H1 (cell line): ENCODE data around the gene COL4A1. TPM values are rescaled to one million over a fixed set of nuclear protein-coding genes. Genes with fewer than 3 reads are reported as not detected.

ENCODE experiments used
- CTCF ChIA-PET: fragments of 300-600 bp; sonication (Branson Sonifier 250); formaldehyde crosslinking; loops from one replicate; lab custom pipeline; 2021; ENCODE audit not compliant: partially characterized antibody; lab: Charles Lee
- POLR2A ChIA-PET: fragments of 300-600 bp; sonication (Branson Sonifier 250); formaldehyde crosslinking; loops from one replicate; lab custom pipeline; 2021; ENCODE audit warnings: inconsistent platforms; ENCODE audit not compliant: partially characterized antibody; lab: Charles Lee
- DNase-seq, 2 experiments: peaks; one replicate each; pipeline versions ENCODE4 v3.0.0 to v3.0.0-alpha.2; 2010 to 2022; ENCODE audit warnings: low spot score in 2 of 2, low read depth in 1 of 2, mixed read lengths in 1 of 2
- FAIRE-seq: peaks from 2 replicates; lab custom pipeline; 2011; peaks lifted over from hg19 to GRCh38; lab: Jason Lieb, UNC
- H2AFZ ChIP-seq: 2 replicates; pipeline ENCODE4 v1.8.1; 2012; ENCODE audit warnings: low read length, inconsistent platforms
- H2AK5ac ChIP-seq: 2 replicates; pipeline ENCODE4 v1.6.1; 2013; ENCODE audit warnings: low read depth, low read length
- H2BK120ac ChIP-seq: replicated peaks from 2 replicates; pipeline ENCODE3; 2013; ENCODE audit warnings: low read depth, low read length, inconsistent platforms
- H2BK12ac ChIP-seq: 2 replicates; pipeline ENCODE4 v1.6.1; 2013; ENCODE audit warnings: low read depth, low read length
- H2BK15ac ChIP-seq: 2 replicates; pipeline ENCODE4 v1.6.1; 2013; ENCODE audit warnings: low read length
- H2BK20ac ChIP-seq: 2 replicates; pipeline ENCODE4 v1.6.1; 2013; ENCODE audit warnings: low read length
- H2BK5ac ChIP-seq: 2 replicates; pipeline ENCODE4 v1.6.1; 2013; ENCODE audit warnings: low read depth, low read length
- H3K14ac ChIP-seq: 2 replicates; pipeline ENCODE4 v1.6.1; 2013; ENCODE audit warnings: inconsistent platforms; ENCODE audit not compliant: insufficient read length
- H3K18ac ChIP-seq: 2 replicates; pipeline ENCODE4 v1.6.1; 2013; ENCODE audit warnings: low read length; ENCODE audit errors: extremely low read depth
- H3K23ac ChIP-seq: 2 replicates; pipeline ENCODE4 v1.6.1; 2013; ENCODE audit warnings: inconsistent platforms; ENCODE audit not compliant: insufficient read length
- H3K23me2 ChIP-seq: 2 replicates; pipeline ENCODE4 v1.6.1; 2013; ENCODE audit warnings: low read depth, low read length
- H3K27ac ChIP-seq: 2 replicates; pipeline ENCODE4 v1.6.1; 2011; ENCODE audit warnings: low read depth, low read length, inconsistent platforms
- H3K27me3 ChIP-seq, 4 experiments: replicated peaks in 1 of 4; 1 replicate in 1 of 4; 2 replicates in 3 of 4; pipeline versions ENCODE4 v1.6.1 to v1.8.1; 2011 to 2013; ENCODE audit warnings: low read length in 3 of 4, mild to moderate bottlenecking in 3 of 4, inconsistent platforms in 2 of 4, mixed read lengths in 2 of 4, moderate library complexity in 1 of 4; ENCODE audit not compliant: control insufficient read depth in 3 of 4, insufficient read depth in 3 of 4; ENCODE audit errors: extremely low read depth in 1 of 4
- H3K36me3 ChIP-seq, 4 experiments: 2 replicates each; pipeline versions ENCODE4 v1.6.1 to v1.8.1; 2011 to 2013; ENCODE audit warnings: mild to moderate bottlenecking in 4 of 4, low read length in 3 of 4, moderate library complexity in 2 of 4, control low read depth in 1 of 4, inconsistent platforms in 1 of 4; ENCODE audit not compliant: insufficient read depth in 4 of 4, control insufficient read depth in 2 of 4
- H3K4ac ChIP-seq: replicated peaks from 2 replicates; pipeline ENCODE3; 2013; ENCODE audit warnings: low read length, low read depth, mixed read lengths, inconsistent platforms; ENCODE audit not compliant: insufficient read length
- H3K4me1 ChIP-seq, 4 experiments: replicated peaks in 1 of 4; 1 replicate in 1 of 4; 2 replicates in 3 of 4; pipeline versions ENCODE4 v1.6.1 to v1.8.1; 2011 to 2013; ENCODE audit warnings: low read length in 3 of 4, inconsistent platforms in 2 of 4, mixed read lengths in 1 of 4; ENCODE audit not compliant: insufficient read depth in 4 of 4, control insufficient read depth in 3 of 4
- H3K4me2 ChIP-seq, 2 experiments: 2 replicates each; pipeline versions ENCODE4 v1.6.1 to v1.8.1; 2011 to 2013; ENCODE audit warnings: low read depth in 2 of 2, low read length in 2 of 2, control low read depth in 1 of 2, inconsistent platforms in 1 of 2, mild to moderate bottlenecking in 1 of 2; ENCODE audit not compliant: insufficient read depth in 1 of 2
- H3K4me3 ChIP-seq, 4 experiments: fragments of 200-600, 300-600 bp in 1 of 4; sonication (generic), shearing (Covaris generic), sonication (Bioruptor Twin) in 1 of 4; 2 replicates each; pipeline versions ENCODE4 v1.5.1 to v1.8.1; 2011 to 2016; ENCODE audit warnings: low read length in 4 of 4, low read depth in 3 of 4, control low read depth in 2 of 4, inconsistent platforms in 2 of 4, mild to moderate bottlenecking in 2 of 4, mixed read lengths in 1 of 4, moderate library complexity in 1 of 4; ENCODE audit not compliant: insufficient read depth in 2 of 4; ENCODE audit errors: extremely low read depth in 1 of 4
- H3K56ac ChIP-seq: replicated peaks from 2 replicates; pipeline ENCODE3; 2013; ENCODE audit warnings: low read depth, mild to moderate bottlenecking, mixed read lengths, low read length, inconsistent platforms; ENCODE audit not compliant: insufficient read length
- H3K79me1 ChIP-seq: 2 replicates; pipeline ENCODE4 v1.6.1; 2013; ENCODE audit warnings: low read depth, low read length, control low read depth
- H3K79me2 ChIP-seq, 2 experiments: 2 replicates each; pipeline versions ENCODE4 v1.6.1 to v1.8.1; 2012 to 2013; ENCODE audit warnings: low read length in 2 of 2, mild to moderate bottlenecking in 2 of 2, inconsistent platforms in 1 of 2; ENCODE audit not compliant: insufficient read depth in 2 of 2, control insufficient read depth in 1 of 2
- H3K9ac ChIP-seq, 4 experiments: replicated peaks in 1 of 4; 1 replicate in 1 of 4; 2 replicates in 3 of 4; pipeline versions ENCODE4 v1.6.1 to v1.8.1; 2011 to 2013; ENCODE audit warnings: low read depth in 3 of 4, low read length in 3 of 4, control low read depth in 2 of 4, mild to moderate bottlenecking in 2 of 4, moderate library complexity in 2 of 4, inconsistent platforms in 1 of 4; ENCODE audit errors: extremely low read depth in 1 of 4
- H3K9me3 ChIP-seq, 2 experiments: 2 replicates each; pipeline versions ENCODE4 v1.6.1 to v1.8.1; 2012 to 2013; ENCODE audit warnings: mild to moderate bottlenecking in 2 of 2, moderate library complexity in 2 of 2, control low read depth in 1 of 2, inconsistent platforms in 1 of 2, low read depth in 1 of 2, low read length in 1 of 2, mixed read lengths in 1 of 2; ENCODE audit not compliant: insufficient read depth in 2 of 2
- H4K20me1 ChIP-seq, 2 experiments: replicated peaks in 1 of 2; 2 replicates each; pipeline versions ENCODE3 to v1.8.1; 2011 to 2013; ENCODE audit warnings: inconsistent platforms in 2 of 2, low read length in 2 of 2, mild to moderate bottlenecking in 1 of 2; ENCODE audit not compliant: insufficient read depth in 2 of 2, control insufficient read depth in 1 of 2
- H4K5ac ChIP-seq: 2 replicates; pipeline ENCODE4 v1.6.1; 2013; ENCODE audit warnings: low read length, low read depth, mixed read lengths, inconsistent platforms; ENCODE audit not compliant: insufficient read length
- H4K8ac ChIP-seq: 2 replicates; pipeline ENCODE4 v1.8.0; 2013; ENCODE audit warnings: mild to moderate bottlenecking, moderate library complexity, low read length, inconsistent platforms; ENCODE audit not compliant: insufficient read depth; ENCODE audit errors: extremely low read depth
- H4K91ac ChIP-seq: replicated peaks from 2 replicates; pipeline ENCODE3; 2013; ENCODE audit warnings: low read length, mixed read lengths, inconsistent platforms; ENCODE audit not compliant: insufficient read length
- ASH2L ChIP-seq: fragments of 200-600, 300-600 bp; sonication (generic); IDR thresholded peaks from one replicate; pipeline ENCODE4 v1.7.1; 2017; ENCODE audit warnings: low read length
- BCL11A ChIP-seq, 2 experiments: IDR thresholded peaks; one replicate each; pipeline ENCODE4 v1.6.1; 2011; ENCODE audit warnings: low read depth in 2 of 2, low read length in 2 of 2, mild to moderate bottlenecking in 2 of 2
- BRCA1 ChIP-seq: IDR thresholded peaks from 2 replicates; pipeline ENCODE4 v1.6.1; 2012; ENCODE audit warnings: low read depth, low read length, improper control_type of control experiment
- CEBPB ChIP-seq: IDR thresholded peaks from 2 replicates; pipeline ENCODE4 v1.6.1; 2012; ENCODE audit warnings: low read depth, low read length
- HDAC2 ChIP-seq, 2 experiments: fragments of 300-600 bp in 1 of 2; sonication (generic) in 1 of 2; IDR thresholded peaks; 2 replicates each; pipeline ENCODE4 v1.6.1; 2011 to 2012; ENCODE audit warnings: low read depth in 2 of 2, low read length in 2 of 2, mild to moderate bottlenecking in 2 of 2, moderate library complexity in 2 of 2, borderline replicate concordance in 1 of 2, inconsistent platforms in 1 of 2
- JUN ChIP-seq: IDR thresholded peaks from 2 replicates; pipeline ENCODE4 v1.6.1; 2011; ENCODE audit warnings: low read depth, mild to moderate bottlenecking, improper control_type of control experiment, low read length
- POLR2A ChIP-seq, 2 experiments: IDR thresholded peaks; 1 replicate in 1 of 2; 2 replicates in 1 of 2; pipeline ENCODE4 v1.6.1; 2011; ENCODE audit warnings: low read depth in 2 of 2, low read length in 2 of 2, mild to moderate bottlenecking in 2 of 2; ENCODE audit errors: control extremely low read depth in 1 of 2
- RBBP5 ChIP-seq: IDR thresholded peaks from 2 replicates; pipeline ENCODE4 v1.7.1; 2012; ENCODE audit warnings: low read depth, mild to moderate bottlenecking, inconsistent platforms, low read length, moderate library complexity, borderline replicate concordance
- SP1 ChIP-seq: IDR thresholded peaks from 2 replicates; pipeline ENCODE4 v1.6.1; 2011; ENCODE audit warnings: low read depth, low read length
- SRF ChIP-seq: IDR thresholded peaks from 2 replicates; pipeline ENCODE4 v1.6.1; 2011; ENCODE audit warnings: mild to moderate bottlenecking, low read depth, low read length, moderate library complexity
- TAF7 ChIP-seq: optimal IDR thresholded peaks from 2 replicates; pipeline ENCODE3; 2011; ENCODE audit warnings: low read depth, mild to moderate bottlenecking, inconsistent platforms, low read length, moderate library complexity, borderline replicate concordance
- TEAD4 ChIP-seq: IDR thresholded peaks from 2 replicates; pipeline ENCODE4 v1.6.1; 2012; ENCODE audit warnings: low read depth, low read length, inconsistent platforms, mixed read lengths
- WGBS, 2 experiments: shearing (Covaris generic) in 1 of 2; methylation state at CpG; one replicate each; pipeline versions ENCODE4 v1.1.6 to v1.1.7; 2013 to 2015; ENCODE audit warnings: low lambda C conversion rate in 2 of 2, mixed read lengths in 2 of 2, inconsistent platforms in 1 of 2, low coverage in 1 of 2, missing lambda C conversion rate in 1 of 2; ENCODE audit not compliant: insufficient replicate concordance in 2 of 2, insufficient coverage in 1 of 2, insufficient read length in 1 of 2; ENCODE audit errors: extremely low coverage in 1 of 2, missing lambda C conversion rate in 1 of 2; 5-methylcytosine and 5-hydroxymethylcytosine counted together
- polyA plus RNA-seq, 7 experiments: library from polyadenylated mRNA; depleted of rRNA in 3 of 7; stranded (reverse) in 5 of 7; unstranded in 2 of 7; fragments of >200 nt in 5 of 7; fragments of 200-250 nt in 2 of 7; gene quantifications; 1 replicate in 5 of 7; 2 replicates in 1 of 7; 4 replicates in 1 of 7; pipeline versions ENCODE4 v1.2.1 to v1.2.3, GENCODE V29; 2011 to 2013; ENCODE audit warnings: missing spikeins in 2 of 7, mixed read lengths in 2 of 7
- total RNA-seq: library from RNA; stranded (reverse); fragmentation: NEBNext Ultra II Directional; extraction: Animal tissue kit (Norgen Biotek cat#: 25700); gene quantifications from 2 replicates; pipeline ENCODE4 v1.2.1, GENCODE V29; 2021

COL4A1 gene
- total and polyA plus RNA-seq, 2 of the 8 experiments (the other 6 are each of a cell fraction or from before 2014, with no cell fraction given): 30.7 to 82.0 TPM

DNA sequence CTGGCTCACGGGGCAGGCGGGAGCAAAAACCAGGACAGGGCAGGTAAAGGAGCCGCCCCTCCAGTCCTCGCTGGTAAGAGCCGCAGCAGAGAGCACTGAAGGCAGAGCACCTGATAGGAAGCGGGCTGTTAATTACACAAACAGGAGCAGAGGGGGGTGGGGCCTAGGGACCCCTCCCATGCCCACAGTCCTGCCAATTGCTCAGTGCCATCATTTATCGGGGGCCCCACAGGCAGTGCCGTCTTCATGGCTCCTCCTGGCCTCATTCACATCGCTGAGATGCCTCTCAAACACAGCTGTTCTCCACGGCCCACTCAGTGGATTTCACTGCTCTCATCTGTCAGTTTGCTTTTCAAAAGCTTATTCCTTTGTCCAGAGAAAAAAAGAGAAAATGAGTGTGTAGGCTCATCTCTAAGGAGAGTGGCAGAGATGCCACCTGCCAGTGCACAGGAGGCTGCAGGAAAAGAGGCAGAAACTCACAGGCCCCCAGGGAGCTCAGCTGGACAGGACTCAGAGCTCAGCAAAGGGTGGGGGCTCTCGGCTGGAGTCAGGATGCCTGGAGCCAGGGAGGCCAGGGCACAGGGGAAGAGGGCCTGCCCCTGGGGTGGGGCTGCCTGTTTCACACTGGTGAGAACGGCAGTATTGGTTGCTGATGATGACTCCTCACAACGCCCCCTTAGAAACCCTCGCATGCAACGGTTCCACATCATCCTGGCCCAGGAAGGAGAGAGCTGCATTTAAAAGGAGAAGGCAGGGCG is 174.6 kb downstream of the COL4A1 start:
- ChIA-PET POLR2A (interaction anchor here (1.2 kb wide), 1 partner anchor 194 kb away, joined by 3 read pairs; no protein-coding TSS in a partner anchor), CTCF (interaction anchor here (0.6 to 1.9 kb wide), 8 partner anchors 8 to 299 kb away, joined by 3 to 5 read pairs (median 4); no protein-coding TSS in a partner anchor)
- H2BK5ac ChIP-seq: no peak overlapping the region
- H3K9ac ChIP-seq: no peak overlapping the region
- peaks cover 0 to 6% (median 3%) of the 10 kb centered on the region in 4 experiments; a peak in 4 of 7 replicates for H3K27me3 ChIP-seq
- H2BK120ac ChIP-seq: no peak overlapping the region
- H3K4ac ChIP-seq: no peak overlapping the region
- H3K4me2 ChIP-seq: no peak overlapping the region; a peak in 1 of 4 replicates
- no peak overlapping the region for H4K91ac ChIP-seq
- no peaks in the 10 kb centered on the region for H4K20me1 ChIP-seq
- H2BK20ac ChIP-seq: no peak overlapping the region
- no peak overlapping the region for H4K8ac ChIP-seq
- no peak overlapping the region for H3K56ac ChIP-seq
- H3K27ac ChIP-seq: no peak overlapping the region
- 75% methylated on average over 16 of the region's 16 CpGs; no CpG with 5 or more reads in 1 of the 2 experiments for WGBS, 2 experiments
- H3K4me3 ChIP-seq: no peak overlapping the region
- FAIRE-seq (no peak), DNase-seq (no peak)
- H3K18ac ChIP-seq: no peak overlapping the region
- H2AK5ac ChIP-seq: no peak overlapping the region
- no peaks in the 10 kb centered on the region for H3K79me2 ChIP-seq
- peaks cover 11 to 32% (median 28%) of the 10 kb centered on the region in 4 experiments for H3K4me1 ChIP-seq
- no peak overlapping the region for H3K23ac ChIP-seq
- H3K36me3 ChIP-seq: no peaks in the 10 kb centered on the region
- no peaks in the 10 kb centered on the region for H3K9me3 ChIP-seq
- H3K79me1 ChIP-seq: no peaks in the 10 kb centered on the region
- H4K5ac ChIP-seq: no peak overlapping the region
- H3K23me2 ChIP-seq: no peaks in the 10 kb centered on the region
- H2BK15ac ChIP-seq: no peak overlapping the region
- H2BK12ac ChIP-seq: no peak overlapping the region
- TF ChIP-seq TEAD4 (no peak), SP1 (no peak), ASH2L (no peak), BRCA1 (no peak), HDAC2 (IDR thresholded peaks at IDR 0.05; ENCODE audit: borderline replicate concordance in 1 of 2, low read depth in 2 of 2, low read length in 2 of 2) (no peak), RBBP5 (no peak), BCL11A (IDR thresholded peaks at IDR 0.05; ENCODE audit: low read depth in 2 of 2, low read length in 2 of 2) (no peak), TAF7 (no peak), JUN (no peak), CEBPB (no peak), POLR2A (IDR thresholded peaks at IDR 0.05; ENCODE audit: control extremely low read depth in 1 of 2, low read depth in 2 of 2, low read length in 2 of 2) (no peak), SRF (no peak)
- H2AFZ ChIP-seq: no peak overlapping the region
- no peak overlapping the region for H3K14ac ChIP-seq
